Brain microvascular endothelial cell (primary cell): ENCODE results near the gene MAML3.

Source experiments
- DNase-seq: peaks from one replicate; pipeline ENCODE4 v3.0.0-alpha.2; 2020
- H3K27ac ChIP-seq: fragments of 250-450 bp; sonication (Bioruptor Pico); 2 replicates; pipeline ENCODE4 v1.5.1; 2020; ENCODE audit warnings: mild to moderate bottlenecking, moderate library complexity
- H3K27me3 ChIP-seq: fragments of 250-450 bp; sonication (Bioruptor Pico); replicated peaks from 2 replicates; pipeline ENCODE4 v1.5.1; 2020; ENCODE audit warnings: mild to moderate bottlenecking
- H3K36me3 ChIP-seq: fragments of 250-450 bp; sonication (Bioruptor Pico); replicated peaks from 2 replicates; pipeline ENCODE4 v1.5.1; 2020; ENCODE audit warnings: mild to moderate bottlenecking
- H3K4me3 ChIP-seq: 2 replicates; pipeline ENCODE4 v1.5.1; 2011; ENCODE audit warnings: low read depth, mild to moderate bottlenecking, control low read depth, low read length, moderate library complexity
- in situ Hi-C: cut with HindIII; loops from 2 replicates; pipeline ENCODE4 v1.10.0; 2017; ENCODE audit warnings: low sequenced_read_pairs, low pct_ligation_motif_present
- TF ChIP-seq, protein P1 (sequence below): IDR thresholded peaks from 2 replicates; pipeline ENCODE4 v1.5.1; 2011; ENCODE audit warnings: low read depth, mild to moderate bottlenecking, moderate library complexity, low read length, control low read depth, inconsistent platforms; ENCODE audit errors: missing control alignments

The MAML3 gene

DNA sequence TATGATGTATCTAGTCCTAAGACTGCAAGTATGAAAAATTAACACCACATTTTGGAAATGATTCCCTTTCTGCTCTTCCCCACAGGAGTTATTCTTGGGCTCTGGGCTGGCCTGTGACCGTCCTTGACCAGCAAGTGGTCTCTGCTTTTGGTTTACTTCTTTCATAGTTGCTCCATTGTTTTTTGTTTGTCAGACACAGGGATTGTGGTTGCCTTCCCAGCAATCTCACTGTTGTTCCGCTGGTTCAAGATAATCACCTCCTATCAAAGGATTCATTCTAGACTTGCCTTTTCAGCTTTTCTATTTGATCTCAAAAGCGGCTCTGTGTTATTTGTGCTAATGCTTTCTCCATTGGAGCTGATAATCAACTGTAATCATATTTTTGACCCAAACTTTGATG lies 269.5 kb downstream of the MAML3 start:
- Histone ChIP-seq H3K27me3 (no peaks in the 10 kb centered on the region), H3K27ac (no peak overlapping the region), H3K4me3 (no peak overlapping the region), H3K36me3 (no peaks in the 10 kb centered on the region)
- DNase-seq, result no peak
- in situ Hi-C loops, result no loop called here
- TF ChIP-seq, protein P1, sequence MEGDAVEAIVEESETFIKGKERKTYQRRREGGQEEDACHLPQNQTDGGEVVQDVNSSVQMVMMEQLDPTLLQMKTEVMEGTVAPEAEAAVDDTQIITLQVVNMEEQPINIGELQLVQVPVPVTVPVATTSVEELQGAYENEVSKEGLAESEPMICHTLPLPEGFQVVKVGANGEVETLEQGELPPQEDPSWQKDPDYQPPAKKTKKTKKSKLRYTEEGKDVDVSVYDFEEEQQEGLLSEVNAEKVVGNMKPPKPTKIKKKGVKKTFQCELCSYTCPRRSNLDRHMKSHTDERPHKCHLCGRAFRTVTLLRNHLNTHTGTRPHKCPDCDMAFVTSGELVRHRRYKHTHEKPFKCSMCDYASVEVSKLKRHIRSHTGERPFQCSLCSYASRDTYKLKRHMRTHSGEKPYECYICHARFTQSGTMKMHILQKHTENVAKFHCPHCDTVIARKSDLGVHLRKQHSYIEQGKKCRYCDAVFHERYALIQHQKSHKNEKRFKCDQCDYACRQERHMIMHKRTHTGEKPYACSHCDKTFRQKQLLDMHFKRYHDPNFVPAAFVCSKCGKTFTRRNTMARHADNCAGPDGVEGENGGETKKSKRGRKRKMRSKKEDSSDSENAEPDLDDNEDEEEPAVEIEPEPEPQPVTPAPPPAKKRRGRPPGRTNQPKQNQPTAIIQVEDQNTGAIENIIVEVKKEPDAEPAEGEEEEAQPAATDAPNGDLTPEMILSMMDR, result no peak

DNA sequence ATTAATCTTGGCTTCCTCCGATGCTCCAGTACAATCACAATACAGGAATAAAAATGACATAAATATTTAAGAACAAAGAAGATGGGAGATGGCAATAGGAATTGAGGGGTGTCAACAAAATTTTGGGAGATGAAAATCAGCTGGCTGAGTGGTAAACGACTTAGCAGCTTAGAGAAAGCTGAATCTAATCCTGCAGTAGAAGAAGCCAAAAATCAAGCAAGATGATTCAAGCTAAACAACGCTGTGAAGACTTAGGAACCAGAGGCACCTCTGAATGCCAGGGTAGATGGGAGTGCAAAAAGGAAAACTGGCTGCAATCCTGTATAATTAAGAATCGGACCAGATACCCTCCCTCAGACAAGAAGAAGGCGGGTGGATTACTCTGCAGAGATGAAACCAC lies 273.1 kb downstream of the MAML3 start:
- TF ChIP-seq, protein P1, result no peak
- no peaks in the 10 kb centered on the region for H3K36me3 ChIP-seq
- H3K27ac ChIP-seq, result no peak overlapping the region
- H3K27me3 ChIP-seq, result no peaks in the 10 kb centered on the region
- in situ Hi-C loops, result no loop called here
- no peak for DNase-seq
- H3K4me3 ChIP-seq, result no peak overlapping the region

DNA sequence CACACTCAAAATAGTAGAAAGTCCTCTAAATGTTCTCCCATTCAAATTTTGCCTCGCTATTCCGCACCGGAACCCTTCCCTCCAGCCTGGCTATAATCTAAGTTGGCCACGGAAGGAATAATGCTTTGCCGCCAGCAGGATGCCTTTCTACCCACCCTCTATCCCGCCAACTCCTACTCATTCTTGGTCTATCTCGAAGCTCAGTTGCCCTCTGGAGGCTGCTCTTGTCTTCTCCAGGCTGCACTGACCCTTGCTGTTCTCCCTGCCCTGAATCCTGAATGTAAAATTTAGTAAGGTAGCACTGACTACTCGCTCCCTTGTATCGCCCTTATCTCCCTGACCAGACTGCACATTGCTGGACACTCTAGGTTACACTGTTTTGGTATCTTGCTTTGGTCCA lies 275.9 kb downstream of the MAML3 start:
- no peaks in the 10 kb centered on the region for H3K27me3 ChIP-seq
- H3K36me3 ChIP-seq, result no peaks in the 10 kb centered on the region
- TF ChIP-seq, protein P1, result no peak
- H3K4me3 ChIP-seq, result no peak overlapping the region
- in situ Hi-C loops, result no loop called here
- DNase-seq, result no peak
- H3K27ac ChIP-seq, result no peak overlapping the region

DNA sequence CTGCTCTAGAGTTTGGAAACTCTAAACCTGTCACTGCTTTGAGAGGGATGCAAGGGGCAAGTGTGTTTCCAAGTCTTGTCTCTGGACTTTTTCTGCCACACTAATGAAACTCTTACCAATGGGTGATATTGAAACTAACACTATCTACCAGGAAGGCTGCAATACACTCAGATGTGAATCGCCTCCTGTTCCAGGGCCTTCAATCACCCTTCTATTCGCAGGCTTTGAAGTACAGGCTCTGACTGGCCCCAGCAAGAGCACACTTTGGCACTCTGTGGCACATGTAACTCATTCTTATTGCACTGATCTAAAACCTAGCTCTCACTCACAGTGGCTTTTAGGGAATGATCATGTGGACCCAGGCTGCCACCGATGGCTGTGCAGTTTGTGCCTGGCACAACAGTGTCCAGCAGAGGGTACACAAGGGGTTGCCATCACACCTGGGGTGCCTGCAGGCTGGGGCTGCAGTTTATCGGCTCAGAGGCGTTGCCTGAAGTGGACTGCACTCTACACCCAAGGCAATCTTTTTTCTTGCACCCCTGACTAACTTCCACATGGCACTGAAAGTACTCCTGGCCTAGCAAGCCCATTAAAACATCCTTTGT lies 277.5 kb downstream of the MAML3 start:
- Histone ChIP-seq H3K27me3 (no peaks in the 10 kb centered on the region), H3K36me3 (no peaks in the 10 kb centered on the region), H3K4me3 (no peak overlapping the region), H3K27ac (no peak overlapping the region)
- DNase-seq, result no peak
- TF ChIP-seq, protein P1, result no peak
- in situ Hi-C loops, result no loop called here

DNA sequence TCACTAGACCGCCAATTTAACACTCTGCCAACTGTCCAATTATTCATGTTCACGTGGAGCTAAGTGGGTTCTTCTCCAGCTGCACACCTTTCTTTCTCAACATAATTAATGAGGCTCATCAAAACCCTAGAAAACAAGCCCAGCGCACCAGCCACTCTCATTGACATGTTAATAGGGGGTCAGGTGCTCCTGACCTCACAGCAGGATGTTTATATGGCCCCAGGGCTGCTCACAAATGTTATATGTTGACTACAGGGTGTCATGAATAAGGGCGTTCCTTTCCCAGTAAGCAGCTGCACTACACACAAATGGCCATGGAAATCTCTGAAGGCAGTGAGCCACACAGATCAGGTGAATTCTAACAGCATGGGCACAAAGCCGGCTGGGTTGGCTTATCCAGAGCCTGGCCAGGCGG lies 278.6 kb downstream of the MAML3 start:
- H3K36me3 ChIP-seq, result no peaks in the 10 kb centered on the region
- TF ChIP-seq, protein P1, result no peak
- H3K4me3 ChIP-seq, result no peak overlapping the region
- in situ Hi-C loops, result no loop called here
- no peak overlapping the region for H3K27ac ChIP-seq
- H3K27me3 ChIP-seq, result no peaks in the 10 kb centered on the region
- DNase-seq, result no peak
